A204.1 (cell line): Measurements from ENCODE around the gene ZNF451.

Experiments
- FAIRE-seq: peaks from 2 replicates; lab custom pipeline; 2012; peaks lifted over from hg19 to GRCh38; lab: Jason Lieb, UNC

ZNF451 gene

GRCh38 chr6:57094689-57095088 is 4.7 kb downstream of the ZNF451 start:
- no peak for FAIRE-seq

- no peak for FAIRE-seq
These were observed 7.6 kb downstream of the ZNF451 start for GRCh38 chr6:57097596-57097995.

GRCh38 chr6:57102976-57103375 is 13.0 kb downstream of the ZNF451 start:
- FAIRE-seq, result no peak

GRCh38 chr6:57104336-57104735 is 14.3 kb downstream of the ZNF451 start:
- FAIRE-seq, result no peak

- FAIRE-seq, result no peak
These were observed 17.0 kb downstream of the ZNF451 start for GRCh38 chr6:57106990-57107389.

- no peak for FAIRE-seq
These were observed 18.7 kb downstream of the ZNF451 start for GRCh38 chr6:57108691-57109090.

- no peak for FAIRE-seq
These were observed 19.9 kb downstream of the ZNF451 start for GRCh38 chr6:57109880-57110279.

- no peak for FAIRE-seq
These were observed 23.1 kb downstream of the ZNF451 start for GRCh38 chr6:57113105-57113504.

GRCh38 chr6:57116776-57117175 is 26.8 kb downstream of the ZNF451 start:
- no peak for FAIRE-seq

GRCh38 chr6:57117796-57118195 is 27.8 kb downstream of the ZNF451 start:
- no peak for FAIRE-seq

- no peak for FAIRE-seq
These were observed 33.1 kb downstream of the ZNF451 start for GRCh38 chr6:57123111-57123510.

- no peak for FAIRE-seq
These were observed 37.8 kb downstream of the ZNF451 start for GRCh38 chr6:57127763-57128162.

GRCh38 chr6:57130661-57131177 is 40.7 kb downstream of the ZNF451 start:
- FAIRE-seq, result no peak

GRCh38 chr6:57134954-57135353 is 45.0 kb downstream of the ZNF451 start:
- FAIRE-seq, result no peak

GRCh38 chr6:57135885-57136284 is 45.9 kb downstream of the ZNF451 start:
- no peak for FAIRE-seq

- no peak for FAIRE-seq
These were observed 47.4 kb downstream of the ZNF451 start for GRCh38 chr6:57137350-57137749.

- FAIRE-seq, result no peak
These were observed 48.0 kb downstream of the ZNF451 start for GRCh38 chr6:57138026-57138425.

- FAIRE-seq, result no peak
These were observed 51.6 kb downstream of the ZNF451 start for GRCh38 chr6:57141451-57142177.

GRCh38 chr6:57142178-57142525 is 52.2 kb downstream of the ZNF451 start:
- no peak for FAIRE-seq

GRCh38 chr6:57143690-57144089 is 53.7 kb downstream of the ZNF451 start:
- no peak for FAIRE-seq

GRCh38 chr6:57147401-57147800 is 57.4 kb downstream of the ZNF451 start:
- FAIRE-seq, result no peak

GRCh38 chr6:57147955-57148858 is 58.2 kb downstream of the ZNF451 start:
- FAIRE-seq, result no peak

GRCh38 chr6:57158658-57159057 is 68.7 kb downstream of the ZNF451 start:
- FAIRE-seq, result no peak
